MV-4-11 (cell line): ENCODE data around the gene SRGAP2.
"Not testable (repeated sequence)": the region's sequence is repeated elsewhere in the genome, so short reads cannot be mapped to it uniquely, and the experiment has no call there.

ENCODE experiments used
- DNase-seq: peaks from one replicate; lab custom pipeline; 2025; lab: John Stamatoyannopoulos, UW

SRGAP2 gene

GRCh38 chr1:206250953-206251681, 47.8 kb downstream of the SRGAP2 start:
- DNase-seq, result not testable (repeated sequence)

GRCh38 chr1:206252680-206253335, 49.5 kb downstream of the SRGAP2 start:
- not testable (repeated sequence) for DNase-seq
